ENCODE data around the gene PDGFRB. TPM values are rescaled to one million over a fixed set of nuclear protein-coding genes. Genes with fewer than 3 reads are reported as not detected.

Gene PDGFRB
- total and polyA plus RNA-seq, 10 of the 15 experiments (the other 5 are each of a cell fraction or from before 2014, with no cell fraction given) = 0.02 to 3.0 (median 1.0) TPM

DNA sequence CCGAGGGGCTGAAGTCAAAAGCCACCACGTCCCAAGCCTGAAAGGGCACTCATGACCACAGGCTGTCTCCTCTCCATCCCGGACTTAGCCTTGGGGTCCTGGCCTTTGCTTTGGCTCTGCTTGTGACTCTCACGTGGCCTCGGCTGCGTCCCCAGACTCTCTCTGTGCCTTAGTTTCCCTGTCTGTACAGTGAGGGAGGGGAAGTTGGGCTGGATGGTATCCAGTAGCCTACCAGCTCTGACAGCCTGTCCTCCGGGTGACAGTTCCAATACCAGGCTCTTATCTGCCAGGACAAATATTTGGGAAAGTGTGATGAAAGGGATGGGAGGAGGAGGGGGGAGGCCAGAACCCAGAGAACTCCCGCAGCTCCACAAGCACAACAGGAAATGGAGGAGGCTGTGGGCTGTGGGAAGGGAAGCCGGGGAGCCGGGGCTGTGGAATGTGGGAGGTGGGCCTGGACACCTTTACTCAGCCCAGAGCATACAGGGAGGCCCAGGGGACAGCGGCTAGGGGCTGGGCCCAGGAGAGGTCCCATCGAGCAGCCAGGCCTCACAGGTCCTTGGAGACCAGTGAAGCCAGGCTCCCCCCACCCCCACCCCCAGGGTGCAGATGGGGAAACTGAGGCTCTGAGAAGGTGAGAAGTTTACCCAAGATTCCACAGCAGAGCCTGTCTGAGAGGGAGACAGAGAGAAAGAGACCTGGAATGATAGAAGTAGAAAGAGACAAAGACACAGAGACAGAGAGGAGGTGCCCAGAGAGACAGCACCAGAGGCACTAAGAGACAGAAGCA, 18.3 kb downstream of the PDGFRB start (continued):
- TF ChIP-seq BHLHE40 (IDR thresholded peaks at IDR 0.05; ENCODE audit: borderline replicate concordance in 1 of 2, low read depth in 2 of 2, low read length in 1 of 2) (no peak), RUNX3 (IDR thresholded peaks at IDR 0.05; ENCODE audit: low read length) (no peak), ZNF217 (IDR thresholded peaks at IDR 0.05) (no peak)

DNA sequence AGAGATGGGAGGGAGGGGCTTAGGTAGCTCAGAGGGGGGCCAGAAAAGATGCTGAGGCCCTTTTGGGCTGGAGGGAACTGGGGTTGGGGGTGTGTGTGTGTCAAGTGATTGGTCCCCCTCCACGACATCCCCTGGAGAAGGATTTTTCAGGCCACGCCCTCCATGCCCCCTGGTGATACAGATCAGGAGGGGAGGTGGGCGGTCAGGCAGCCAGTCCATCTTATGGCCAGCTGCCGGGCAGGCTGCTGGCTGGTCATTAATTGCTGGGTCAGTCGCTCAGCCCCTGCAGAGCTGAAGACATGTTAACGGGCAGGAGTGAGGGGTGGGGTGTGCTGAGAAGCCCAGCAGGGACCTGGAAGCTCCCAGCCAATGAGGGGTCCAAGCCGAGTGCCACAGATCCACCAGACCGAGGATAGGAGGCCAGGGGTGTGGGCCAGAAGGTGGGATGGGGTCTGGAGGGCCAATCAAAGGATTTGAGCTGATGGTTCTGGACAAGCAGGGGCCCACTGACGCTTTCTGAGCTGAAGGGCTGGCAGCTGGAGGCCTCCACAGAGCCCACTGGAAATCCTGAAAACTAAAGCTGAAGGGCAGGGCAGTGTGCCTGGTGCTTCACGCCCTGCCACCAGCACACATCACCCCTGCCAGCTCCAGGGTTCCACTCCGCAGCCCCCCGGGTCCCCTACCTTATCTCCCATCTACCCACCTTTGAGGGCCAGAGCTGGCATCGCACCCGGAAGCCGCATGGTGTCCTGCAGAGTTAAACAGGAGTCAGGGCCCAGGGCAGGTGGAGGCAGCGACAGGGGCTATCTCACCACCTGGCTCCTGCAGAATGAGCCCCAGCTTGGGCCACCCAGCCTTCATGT, 19.1 kb downstream of the PDGFRB start:
- in situ Hi-C loops (cut with MboI) = no loop called here
- TF ChIP-seq, protein P1, sequence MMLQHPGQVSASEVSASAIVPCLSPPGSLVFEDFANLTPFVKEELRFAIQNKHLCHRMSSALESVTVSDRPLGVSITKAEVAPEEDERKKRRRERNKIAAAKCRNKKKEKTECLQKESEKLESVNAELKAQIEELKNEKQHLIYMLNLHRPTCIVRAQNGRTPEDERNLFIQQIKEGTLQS (IDR thresholded peaks at IDR 0.05; ENCODE audit: borderline replicate concordance, extremely low read depth, low read depth, low read length) = no peak
- TF ChIP-seq CEBPB (IDR thresholded peaks at IDR 0.05; ENCODE audit: borderline replicate concordance in 1 of 2, low read depth in 2 of 2, low read length in 2 of 2) (no peak), KLF5 (IDR thresholded peaks at IDR 0.05; ENCODE audit: partially characterized antibody) (no peak), FOXM1 (IDR thresholded peaks at IDR 0.05; ENCODE audit: low read depth, low read length) (no peak), SUZ12 (IDR thresholded peaks at IDR 0.05; ENCODE audit: unreplicated experiment) (no peak), MTA2 (IDR thresholded peaks at IDR 0.05; ENCODE audit: low read depth) (no peak)
- TF ChIP-seq, protein P2, sequence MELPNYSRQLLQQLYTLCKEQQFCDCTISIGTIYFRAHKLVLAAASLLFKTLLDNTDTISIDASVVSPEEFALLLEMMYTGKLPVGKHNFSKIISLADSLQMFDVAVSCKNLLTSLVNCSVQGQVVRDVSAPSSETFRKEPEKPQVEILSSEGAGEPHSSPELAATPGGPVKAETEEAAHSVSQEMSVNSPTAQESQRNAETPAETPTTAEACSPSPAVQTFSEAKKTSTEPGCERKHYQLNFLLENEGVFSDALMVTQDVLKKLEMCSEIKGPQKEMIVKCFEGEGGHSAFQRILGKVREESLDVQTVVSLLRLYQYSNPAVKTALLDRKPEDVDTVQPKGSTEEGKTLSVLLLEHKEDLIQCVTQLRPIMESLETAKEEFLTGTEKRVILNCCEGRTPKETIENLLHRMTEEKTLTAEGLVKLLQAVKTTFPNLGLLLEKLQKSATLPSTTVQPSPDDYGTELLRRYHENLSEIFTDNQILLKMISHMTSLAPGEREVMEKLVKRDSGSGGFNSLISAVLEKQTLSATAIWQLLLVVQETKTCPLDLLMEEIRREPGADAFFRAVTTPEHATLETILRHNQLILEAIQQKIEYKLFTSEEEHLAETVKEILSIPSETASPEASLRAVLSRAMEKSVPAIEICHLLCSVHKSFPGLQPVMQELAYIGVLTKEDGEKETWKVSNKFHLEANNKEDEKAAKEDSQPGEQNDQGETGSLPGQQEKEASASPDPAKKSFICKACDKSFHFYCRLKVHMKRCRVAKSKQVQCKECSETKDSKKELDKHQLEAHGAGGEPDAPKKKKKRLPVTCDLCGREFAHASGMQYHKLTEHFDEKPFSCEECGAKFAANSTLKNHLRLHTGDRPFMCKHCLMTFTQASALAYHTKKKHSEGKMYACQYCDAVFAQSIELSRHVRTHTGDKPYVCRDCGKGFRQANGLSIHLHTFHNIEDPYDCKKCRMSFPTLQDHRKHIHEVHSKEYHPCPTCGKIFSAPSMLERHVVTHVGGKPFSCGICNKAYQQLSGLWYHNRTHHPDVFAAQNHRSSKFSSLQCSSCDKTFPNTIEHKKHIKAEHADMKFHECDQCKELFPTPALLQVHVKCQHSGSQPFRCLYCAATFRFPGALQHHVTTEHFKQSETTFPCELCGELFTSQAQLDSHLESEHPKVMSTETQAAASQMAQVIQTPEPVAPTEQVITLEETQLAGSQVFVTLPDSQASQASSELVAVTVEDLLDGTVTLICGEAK (IDR thresholded peaks at IDR 0.05; ENCODE audit: borderline replicate concordance) = no peak
- TF ChIP-seq, protein P3, sequence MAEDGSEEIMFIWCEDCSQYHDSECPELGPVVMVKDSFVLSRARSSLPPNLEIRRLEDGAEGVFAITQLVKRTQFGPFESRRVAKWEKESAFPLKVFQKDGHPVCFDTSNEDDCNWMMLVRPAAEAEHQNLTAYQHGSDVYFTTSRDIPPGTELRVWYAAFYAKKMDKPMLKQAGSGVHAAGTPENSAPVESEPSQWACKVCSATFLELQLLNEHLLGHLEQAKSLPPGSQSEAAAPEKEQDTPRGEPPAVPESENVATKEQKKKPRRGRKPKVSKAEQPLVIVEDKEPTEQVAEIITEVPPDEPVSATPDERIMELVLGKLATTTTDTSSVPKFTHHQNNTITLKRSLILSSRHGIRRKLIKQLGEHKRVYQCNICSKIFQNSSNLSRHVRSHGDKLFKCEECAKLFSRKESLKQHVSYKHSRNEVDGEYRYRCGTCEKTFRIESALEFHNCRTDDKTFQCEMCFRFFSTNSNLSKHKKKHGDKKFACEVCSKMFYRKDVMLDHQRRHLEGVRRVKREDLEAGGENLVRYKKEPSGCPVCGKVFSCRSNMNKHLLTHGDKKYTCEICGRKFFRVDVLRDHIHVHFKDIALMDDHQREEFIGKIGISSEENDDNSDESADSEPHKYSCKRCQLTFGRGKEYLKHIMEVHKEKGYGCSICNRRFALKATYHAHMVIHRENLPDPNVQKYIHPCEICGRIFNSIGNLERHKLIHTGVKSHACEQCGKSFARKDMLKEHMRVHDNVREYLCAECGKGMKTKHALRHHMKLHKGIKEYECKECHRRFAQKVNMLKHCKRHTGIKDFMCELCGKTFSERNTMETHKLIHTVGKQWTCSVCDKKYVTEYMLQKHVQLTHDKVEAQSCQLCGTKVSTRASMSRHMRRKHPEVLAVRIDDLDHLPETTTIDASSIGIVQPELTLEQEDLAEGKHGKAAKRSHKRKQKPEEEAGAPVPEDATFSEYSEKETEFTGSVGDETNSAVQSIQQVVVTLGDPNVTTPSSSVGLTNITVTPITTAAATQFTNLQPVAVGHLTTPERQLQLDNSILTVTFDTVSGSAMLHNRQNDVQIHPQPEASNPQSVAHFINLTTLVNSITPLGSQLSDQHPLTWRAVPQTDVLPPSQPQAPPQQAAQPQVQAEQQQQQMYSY (CRISPR knock-in tag; IDR thresholded peaks at IDR 0.05) = no peak

More for the DNA sequence above, 19.1 kb downstream of the PDGFRB start:
- Histone ChIP-seq H3K4me3 (no peak overlapping the region), H3K36me3 (ENCODE audit: control insufficient read depth in 2 of 2, insufficient read depth in 2 of 2, low read length in 1 of 2) (no peaks in the 10 kb centered on the region), H3K9me3 (replicated peaks; ENCODE audit: control insufficient read depth, insufficient read depth, low read length) (no peaks in the 10 kb centered on the region), H3K27ac (ENCODE audit: control insufficient read depth, insufficient read depth) (no peak overlapping the region), H3K27me3 (replicated peaks in 1 of 2; ENCODE audit: control insufficient read depth in 2 of 2, insufficient read depth in 2 of 2, low read length in 1 of 2) (no peaks in the 10 kb centered on the region), H3K4me1 (ENCODE audit: control insufficient read depth, insufficient read depth, low read length) (no peaks in the 10 kb centered on the region), H4K20me1 (ENCODE audit: control insufficient read depth, insufficient read depth) (no peaks in the 10 kb centered on the region), H2AFZ (ENCODE audit: control insufficient read depth, low read depth, low read length) (no peak overlapping the region), H3K9ac (ENCODE audit: control insufficient read depth, insufficient read depth, low read length) (no peak overlapping the region), H3K4me2 (ENCODE audit: control insufficient read depth, insufficient read depth) (no peak overlapping the region), H3K79me2 (ENCODE audit: control insufficient read depth, insufficient read depth, low read length) (no peaks in the 10 kb centered on the region)
- POLR2A ChIA-PET = no interaction called here
- intact Hi-C loops (cut with micrococcal nuclease; ENCODE audit: unreplicated experiment) = no loop called here
- RAD21 ChIA-PET (ENCODE audit: unreplicated experiment) = interaction anchor here (1.2 kb wide), 1 partner anchor 82 kb away, joined by 3 read pairs; no protein-coding TSS in a partner anchor
- SMC1A ChIA-PET (ENCODE audit: uncharacterized antibody, unreplicated experiment) = no interaction called here
- WGBS (ENCODE audit: insufficient coverage, insufficient replicate concordance, low lambda C conversion rate, missing lambda C conversion rate) = 26% methylated on average over 16 of the region's 16 CpGs
- no peak for FAIRE-seq
- DNase-seq (ENCODE audit: low read depth, low spot score) = no peak
- CTCF ChIA-PET = interaction anchor here (0.7 to 4.0 kb wide), 6 partner anchors 14 to 214 kb away, joined by 3 to 13 read pairs (median 3); partner anchors contain the start of gene PDGFRB
- no TSS peak for BruUV-seq (replicated peaks)
- no peak for ATAC-seq
